ENCODE results near the gene ADH1B. TPM values are rescaled to one million over a fixed set of nuclear protein-coding genes. Genes with fewer than 3 reads are reported as not detected.
"Not testable (repeated sequence)": the region's sequence is repeated elsewhere in the genome, so short reads cannot be mapped to it uniquely, and the experiment has no call there.

Gene ADH1B
- 100 to 1,000 TPM; 111 to 477 TPM for total RNA-seq

- H3K4me1 ChIP-seq = peaks cover 0 to 25% of the 10 kb centered on the region in 2 donors
- DNase-seq (ENCODE audit: low spot score) = no peak
- H3K9me3 ChIP-seq = peaks cover 0 to 8% of the 10 kb centered on the region in 2 donors
- peak within 1 kb of the TSS; percentile 75 to 83 for H3K27ac ChIP-seq
- H3K4me3 ChIP-seq = peak within 1 kb of the TSS; percentile 27 to 28
- H3K36me3 ChIP-seq = peaks cover 8% of the 10 kb centered on the region
- no peak for TF ChIP-seq CTCF (IDR thresholded peaks at IDR 0.05)
- H3K27me3 ChIP-seq = no peaks in the 10 kb centered on the region
Observed at GRCh38 chr4:99321241-99322191, at the start of gene ADH1B. ADH1B (minus strand) TSS chr4:99321401; CDS start chr4:99321331, 70 bp downstream.

- H3K4me1 ChIP-seq; H3K27me3 ChIP-seq; DNase-seq (ENCODE audit: low spot score); H3K4me3 ChIP-seq; H3K36me3 ChIP-seq; H3K27ac ChIP-seq: not testable (repeated sequence)
- peaks cover 0 to 16% of the 10 kb centered on the region in 2 donors for H3K9me3 ChIP-seq
Observed at GRCh38 chr4:99367817-99368216, 46.6 kb upstream of the ADH1B start.

GRCh38 chr4:99366491-99366890, 45.3 kb upstream of the ADH1B start:
- no peak for TF ChIP-seq CTCF (IDR thresholded peaks at IDR 0.05)
- peaks cover 0 to 8% of the 10 kb centered on the region in 2 donors for H3K9me3 ChIP-seq

GRCh38 chr4:99362768-99363167, 41.6 kb upstream of the ADH1B start:
- Histone ChIP-seq H3K27ac (peak overlapping the region in 1 of 2 donors; percentile 45), H3K36me3 (no peaks in the 10 kb centered on the region), H3K4me3 (no peak overlapping the region), H3K27me3 (no peaks in the 10 kb centered on the region), H3K9me3 (peaks cover 0 to 8% of the 10 kb centered on the region in 2 donors), H3K4me1 (no peaks in the 10 kb centered on the region)
- no peak for DNase-seq (ENCODE audit: low spot score)
- no peak for TF ChIP-seq CTCF (IDR thresholded peaks at IDR 0.05)

More at GRCh38 chr4:99366491-99366890, 45.3 kb upstream of the ADH1B start:
- Histone ChIP-seq H3K36me3 (no peaks in the 10 kb centered on the region), H3K27me3 (no peaks in the 10 kb centered on the region), H3K4me3 (no peak overlapping the region), H3K4me1 (no peaks in the 10 kb centered on the region), H3K27ac (no peak overlapping the region)
- DNase-seq (ENCODE audit: low spot score) = no peak

- Histone ChIP-seq H3K27me3 (no peaks in the 10 kb centered on the region), H3K4me3 (no peak overlapping the region), H3K27ac (peak overlapping the region in 1 of 2 donors; percentile 45), H3K9me3 (peaks cover 0 to 8% of the 10 kb centered on the region in 2 donors), H3K4me1 (no peaks in the 10 kb centered on the region), H3K36me3 (no peaks in the 10 kb centered on the region)
- DNase-seq (ENCODE audit: low spot score) = no peak
- TF ChIP-seq CTCF (IDR thresholded peaks at IDR 0.05) = no peak
Observed at GRCh38 chr4:99361899-99362275, 40.7 kb upstream of the ADH1B start.

GRCh38 chr4:99361268-99361898, 40.2 kb upstream of the ADH1B start:
- TF ChIP-seq CTCF (IDR thresholded peaks at IDR 0.05) = no peak
- Histone ChIP-seq H3K36me3 (no peaks in the 10 kb centered on the region), H3K27me3 (no peaks in the 10 kb centered on the region), H3K9me3 (peaks cover 0 to 8% of the 10 kb centered on the region in 2 donors), H3K27ac (peak overlapping the region in 1 of 2 donors; percentile 33), H3K4me1 (no peaks in the 10 kb centered on the region), H3K4me3 (no peak overlapping the region)
- no peak for DNase-seq (ENCODE audit: low spot score)

Data from right atrium auricular region (tissue), 2 donors.